Stimulated activated CD4-positive, alpha-beta T cell treated with anti-CD3 and anti-CD28 coated beads, Interleukin-12 subunit alpha, Interleukin-12 subunit beta, amount 100 ng/mL, for 24 hours (primary cell): Measurements from ENCODE around the gene CUTA.

Source experiments
- DNase-seq, 2 experiments: peaks; one replicate each; pipeline ENCODE4 v3.0.0-alpha.2; 2020; ENCODE audit warnings: low read depth in 2 of 2

The CUTA gene, protein sequence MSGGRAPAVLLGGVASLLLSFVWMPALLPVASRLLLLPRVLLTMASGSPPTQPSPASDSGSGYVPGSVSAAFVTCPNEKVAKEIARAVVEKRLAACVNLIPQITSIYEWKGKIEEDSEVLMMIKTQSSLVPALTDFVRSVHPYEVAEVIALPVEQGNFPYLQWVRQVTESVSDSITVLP

GRCh38 chr6:33417903-33418689 is at the start of gene CUTA:
CUTA (minus strand) TSS chr6:33418107; CDS start chr6:33418000, 107 bp downstream.
- DNase-seq: peak; percentile 96

DNA sequence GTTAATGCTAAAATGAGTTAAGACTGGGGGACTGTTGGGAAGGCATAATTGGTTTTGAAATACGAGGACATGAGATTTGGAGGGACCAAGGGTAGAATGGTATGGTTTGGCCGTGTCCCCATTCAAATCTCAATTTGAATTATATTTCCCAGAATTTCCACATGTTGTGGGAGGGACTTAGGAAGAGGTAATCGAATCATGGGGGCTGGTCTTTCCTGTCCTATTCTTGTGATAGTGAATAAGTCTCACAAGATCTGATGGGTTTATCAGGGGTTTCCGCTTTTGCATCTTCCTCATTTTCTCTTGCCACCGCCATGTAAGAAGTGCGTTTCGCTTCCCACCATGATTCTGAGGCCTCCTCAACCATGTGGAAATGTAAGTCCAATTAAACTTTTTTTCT is 49.2 kb upstream of the CUTA start:
- no peak for DNase-seq

GRCh38 chr6:33466075-33466735 is 48.3 kb upstream of the CUTA start:
- DNase-seq: no peak

DNA sequence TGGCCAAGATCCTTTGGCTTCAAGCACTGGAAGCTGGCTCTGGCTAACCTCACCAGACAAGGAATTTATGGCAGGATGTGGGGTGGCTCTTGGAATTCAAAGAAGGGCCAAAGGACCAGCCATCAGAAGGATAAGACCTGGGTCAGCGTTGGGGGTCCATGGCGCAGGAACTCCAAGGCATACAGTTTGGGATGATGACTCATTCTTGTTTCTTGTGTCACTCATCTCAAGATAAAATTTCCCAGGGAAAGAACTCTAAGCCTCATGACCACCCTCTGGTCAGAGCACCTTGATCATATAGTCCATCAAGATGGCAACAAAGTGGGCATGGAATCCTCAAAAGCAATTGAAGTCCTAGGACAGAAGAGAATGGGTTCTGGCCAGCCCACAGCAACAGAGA is 41.3 kb upstream of the CUTA start:
- DNase-seq: no peak

DNA sequence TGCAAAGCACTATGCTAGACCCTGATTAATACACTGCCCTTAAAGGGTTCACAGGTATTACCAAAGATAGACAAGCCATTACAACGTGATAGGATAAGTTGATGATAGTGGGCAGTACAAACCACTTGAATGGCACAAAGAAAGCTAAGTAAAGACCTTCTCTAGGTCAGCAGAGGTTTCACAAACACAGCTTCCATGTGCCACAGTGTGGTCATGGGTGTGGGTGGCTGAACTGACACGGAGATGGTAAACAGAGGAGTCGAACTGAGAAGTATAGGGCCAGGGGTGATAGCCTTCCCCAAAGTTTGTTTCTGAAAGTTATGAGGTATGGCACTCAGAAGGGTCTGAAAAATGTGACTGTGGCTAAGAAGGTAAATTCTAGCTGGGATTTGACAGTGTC is 40.8 kb upstream of the CUTA start:
- no peak for DNase-seq

GRCh38 chr6:33456156-33456555 is 38.2 kb upstream of the CUTA start:
- no peak for DNase-seq

- DNase-seq: no peak
These were observed 37.1 kb upstream of the CUTA start for GRCh38 chr6:33455051-33455450.

GRCh38 chr6:33454009-33454946 is 36.4 kb upstream of the CUTA start, which contains the start of gene ZBTB9:
ZBTB9 (plus strand) TSS chr6:33454576; CDS start chr6:33455101, 525 bp downstream.
- peak; percentile 89 to 94 for DNase-seq

- DNase-seq: no peak
These were observed 35.6 kb upstream of the CUTA start for GRCh38 chr6:33453393-33454008.

DNA sequence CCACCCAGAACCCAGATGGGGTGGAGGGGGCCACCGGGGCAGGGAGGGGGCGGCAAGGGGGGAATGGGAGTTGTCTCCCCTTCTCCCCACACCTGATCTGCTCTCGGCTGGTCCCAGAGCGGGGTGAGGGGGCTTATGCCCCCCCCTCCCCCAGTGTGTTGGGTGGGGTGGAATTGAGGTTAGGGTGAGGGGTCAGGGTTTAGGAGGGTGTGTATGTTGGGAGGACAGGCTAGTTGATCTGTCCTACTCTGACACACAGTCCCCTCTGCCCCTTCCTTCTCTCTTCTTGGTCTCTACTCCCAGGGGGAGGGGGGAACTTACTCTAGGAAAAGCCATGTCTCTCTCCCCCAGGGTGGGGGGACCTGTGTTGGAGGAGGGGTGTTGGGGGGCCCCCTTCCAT is 34.6 kb upstream of the CUTA start:
- no peak for DNase-seq

GRCh38 chr6:33451606-33452005 is 33.7 kb upstream of the CUTA start:
- DNase-seq: no peak

GRCh38 chr6:33450434-33450833 is 32.5 kb upstream of the CUTA start:
- DNase-seq: no peak

DNA sequence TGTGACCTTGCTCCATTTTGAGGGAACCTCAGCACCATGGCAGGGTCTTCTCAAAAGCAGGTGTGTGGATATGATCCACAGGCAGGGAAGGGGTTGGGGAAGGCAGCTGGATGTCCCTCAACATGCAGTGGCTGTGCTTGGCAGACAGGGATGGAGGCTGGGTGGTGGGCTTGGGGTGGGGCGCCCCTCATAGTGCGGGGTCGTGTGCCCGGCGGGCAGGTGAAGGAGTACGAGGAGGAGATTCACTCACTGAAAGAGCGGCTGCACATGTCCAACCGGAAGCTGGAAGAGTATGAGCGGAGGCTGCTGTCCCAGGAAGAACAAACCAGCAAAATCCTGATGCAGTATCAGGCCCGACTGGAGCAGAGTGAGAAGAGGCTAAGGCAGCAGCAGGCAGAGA is 28.4 kb upstream of the CUTA start:
- no peak for DNase-seq

DNA sequence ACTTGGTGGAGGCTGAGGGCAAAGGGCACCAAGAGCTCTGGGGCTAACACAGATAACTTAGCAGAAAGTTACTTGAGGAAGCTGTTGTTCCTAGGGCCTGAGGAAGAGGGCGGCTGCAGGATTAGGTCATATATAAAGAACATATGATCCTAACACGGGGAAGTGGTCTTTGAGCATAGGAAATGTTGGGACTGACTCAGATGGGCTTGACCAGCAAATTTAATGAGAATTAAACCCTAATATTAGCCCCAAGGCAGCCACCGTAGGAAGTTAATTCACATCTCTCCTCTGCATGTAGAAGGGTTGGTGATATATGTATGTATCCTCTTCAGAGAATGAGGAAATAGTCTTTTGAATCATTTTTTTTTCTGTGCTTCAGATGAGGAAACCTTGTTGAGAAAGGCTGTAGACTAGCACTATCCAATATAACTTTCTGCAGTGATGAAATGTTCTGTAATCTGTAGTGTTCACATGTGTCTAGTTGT is 27.3 kb upstream of the CUTA start:
- DNase-seq: no peak

DNA sequence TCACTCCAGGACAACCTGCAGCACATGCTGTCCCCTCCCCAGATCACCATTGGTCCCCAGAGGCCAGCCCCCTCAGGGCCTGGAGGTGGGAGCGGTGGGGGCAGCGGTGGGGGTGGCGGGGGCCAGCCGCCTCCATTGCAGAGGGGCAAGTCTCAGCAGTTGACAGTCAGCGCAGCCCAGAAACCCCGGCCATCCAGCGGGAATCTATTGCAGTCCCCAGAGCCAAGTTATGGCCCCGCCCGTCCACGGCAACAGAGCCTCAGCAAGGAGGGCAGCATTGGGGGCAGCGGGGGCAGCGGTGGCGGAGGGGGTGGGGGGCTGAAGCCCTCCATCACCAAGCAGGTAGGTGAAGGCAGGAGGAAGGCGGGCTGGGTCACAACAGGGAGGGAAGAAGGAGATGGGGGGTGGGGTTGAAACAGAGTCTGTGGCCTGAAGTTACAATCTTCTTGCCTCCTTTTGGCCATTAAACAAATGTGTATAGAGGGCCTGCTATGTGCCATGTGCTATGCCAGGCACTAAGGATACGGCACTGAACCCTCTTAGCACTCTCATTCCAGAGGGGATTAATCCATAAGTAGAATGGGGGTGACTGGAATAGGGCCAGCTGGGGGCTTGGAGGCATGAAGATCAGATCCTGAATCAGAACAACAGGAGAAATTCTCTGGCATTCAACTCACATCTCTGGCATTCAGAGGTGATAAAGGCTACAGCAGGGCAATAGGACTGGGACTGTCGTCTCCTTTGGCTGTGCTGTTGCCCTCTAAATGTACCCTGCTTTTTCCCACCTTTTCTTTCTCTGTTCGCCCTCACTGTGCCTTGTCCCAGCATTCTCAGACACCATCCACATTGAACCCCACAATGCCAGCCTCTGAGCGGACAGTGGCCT is 26.0 kb upstream of the CUTA start:
- no peak for DNase-seq

DNA sequence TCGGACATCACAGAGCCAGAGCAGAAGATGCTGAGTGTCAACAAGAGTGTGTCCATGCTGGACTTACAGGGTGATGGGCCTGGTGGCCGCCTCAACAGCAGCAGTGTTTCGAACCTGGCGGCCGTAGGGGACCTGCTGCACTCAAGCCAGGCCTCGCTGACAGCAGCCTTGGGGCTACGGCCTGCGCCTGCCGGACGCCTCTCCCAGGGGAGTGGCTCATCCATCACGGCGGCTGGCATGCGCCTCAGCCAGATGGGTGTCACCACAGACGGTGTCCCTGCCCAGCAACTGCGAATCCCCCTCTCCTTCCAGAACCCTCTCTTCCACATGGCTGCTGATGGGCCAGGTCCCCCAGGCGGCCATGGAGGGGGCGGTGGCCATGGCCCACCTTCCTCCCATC is 25.1 kb upstream of the CUTA start:
- DNase-seq: no peak

DNA sequence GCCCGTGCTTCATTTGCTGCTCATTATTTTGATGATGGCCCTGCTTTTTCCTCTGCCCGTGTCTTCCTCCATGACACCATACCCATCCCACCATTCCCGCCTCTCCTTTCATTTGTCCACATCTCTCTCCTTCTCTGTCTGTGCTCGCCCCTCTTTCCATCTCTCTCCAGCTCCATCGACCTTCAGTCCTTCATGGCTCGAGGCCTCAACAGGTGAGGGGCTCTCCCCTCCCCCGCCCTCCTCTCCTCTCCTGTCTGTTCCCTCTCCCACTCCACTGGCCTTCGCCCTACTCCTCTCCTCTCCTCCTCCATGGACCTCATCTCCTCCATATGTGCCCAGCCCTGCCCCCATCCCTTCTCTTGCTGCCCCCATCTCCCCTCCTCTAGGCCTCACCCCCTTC is 24.4 kb upstream of the CUTA start:
- DNase-seq: no peak

GRCh38 chr6:33441457-33441856 is 23.6 kb upstream of the CUTA start:
- no peak for DNase-seq

GRCh38 chr6:33440649-33441309 is 22.9 kb upstream of the CUTA start:
- no peak for DNase-seq
